Mammary epithelial cell (primary cell): Measurements from ENCODE around the gene AGFG2.

Experiments used
- CTCF ChIP-seq, 2 donors: IDR thresholded peaks in 1 of 2; conservative IDR thresholded peaks in 1 of 2; 2 replicates each; pipeline ENCODE4 v1.5.1; 2011 to 2012; ENCODE audit warnings: inconsistent platforms in 2 of 2, low read length in 2 of 2, mild to moderate bottlenecking in 2 of 2, control low read depth in 1 of 2, low read depth in 1 of 2; ENCODE audit not compliant: insufficient read depth in 1 of 2; ENCODE audit errors: extremely low read depth in 1 of 2
- EZH2 ChIP-seq: IDR thresholded peaks from 2 replicates; pipeline ENCODE4 v1.6.1; 2012; ENCODE audit warnings: low read length, inconsistent platforms, borderline replicate concordance

GRCh38 chr7:100568896-100569844 lies 30.2 kb downstream of the AGFG2 start:
- peak; percentile 27 to 38 for TF ChIP-seq CTCF (conservative IDR thresholded peaks at IDR 0.05 in 1 of 2, IDR thresholded peaks at IDR 0.05 in 1 of 2; ENCODE audit: extremely low read depth in 1 of 2, insufficient read depth in 1 of 2, low read depth in 1 of 2, low read length in 2 of 2)
- no peak for TF ChIP-seq EZH2
